Ascending aorta (tissue), 2 donors: ENCODE results near the gene RGS7. TPM values are rescaled to one million over a fixed set of nuclear protein-coding genes. Genes with fewer than 3 reads are reported as not detected.

Experiments used
- DNase-seq, 2 donors: peaks; one replicate each; pipeline ENCODE4 v3.0.0-alpha.2; 2019; ENCODE audit warnings: low spot score in 2 of 2
- H3K27ac ChIP-seq, 2 donors: fragments of 200-600 bp; sonication (generic); one replicate each; pipeline ENCODE4 v1.5.1; 2016 to 2017; ENCODE audit warnings: mild to moderate bottlenecking in 1 of 2
- H3K27me3 ChIP-seq: fragments of 200-600 bp; sonication (generic); one replicate; pipeline ENCODE4 v1.5.1; 2017
- H3K36me3 ChIP-seq, 2 donors: fragments of 200-600 bp; sonication (generic); one replicate each; pipeline ENCODE4 v1.5.1; 2016
- H3K4me1 ChIP-seq, 2 donors: fragments of 200-600 bp; sonication (generic); one replicate each; pipeline ENCODE4 v1.5.1; 2016 to 2017; ENCODE audit warnings: mild to moderate bottlenecking in 1 of 2
- H3K4me3 ChIP-seq, 2 donors: fragments of 200-600 bp; sonication (generic); one replicate each; pipeline ENCODE4 v1.5.1; 2016 to 2017; ENCODE audit warnings: mild to moderate bottlenecking in 1 of 2
- H3K9me3 ChIP-seq, 2 donors: fragments of 200-600 bp; sonication (generic); one replicate each; pipeline ENCODE4 v1.5.1; 2016
- intact Hi-C: fragments of 100-400 bp; cut with DNase I; formaldehyde crosslinking; loops from one replicate; pipeline ENCODE4 v1.15.1; 2023
- total RNA-seq: library from RNA; depleted of rRNA; stranded (reverse); fragments of >200 nt; gene quantifications from one replicate; pipeline ENCODE4 v1.1.0, GENCODE V29; 2016
- TF ChIP-seq, protein P1 (sequence below), 3 experiments: fragments of 200-600 bp in 2 of 3; fragments of 450-650 bp in 1 of 3; sonication (generic) in 2 of 3; IDR thresholded peaks; one replicate each; pipeline ENCODE4 v1.5.1; 2016 to 2019; ENCODE audit warnings: antibody characterized with exemption in 3 of 3, mild to moderate bottlenecking in 1 of 3, moderate library complexity in 1 of 3

The RGS7 gene
- total RNA-seq, 1 donor from 2014 or later = not detected

DNA sequence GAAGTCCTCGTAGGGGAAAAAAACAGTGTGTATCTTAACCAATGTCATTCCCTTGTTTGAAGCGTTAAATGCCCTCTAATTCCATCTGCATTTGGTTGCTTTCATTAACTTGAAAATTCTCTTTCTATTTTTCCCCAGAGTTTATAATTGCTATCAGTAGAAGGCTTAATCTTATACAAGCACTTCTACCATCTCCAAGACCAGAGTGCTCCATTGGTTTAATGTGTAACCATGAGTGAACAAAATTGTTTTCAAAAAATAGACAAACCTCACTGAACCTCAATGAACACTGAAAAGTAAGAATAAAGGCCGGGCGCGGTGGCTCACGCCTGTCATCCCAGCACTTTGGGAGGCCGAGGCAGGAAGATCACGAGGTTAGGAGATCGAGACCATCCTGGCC is 141.3 kb downstream of the RGS7 start:
- TF ChIP-seq, protein P1, sequence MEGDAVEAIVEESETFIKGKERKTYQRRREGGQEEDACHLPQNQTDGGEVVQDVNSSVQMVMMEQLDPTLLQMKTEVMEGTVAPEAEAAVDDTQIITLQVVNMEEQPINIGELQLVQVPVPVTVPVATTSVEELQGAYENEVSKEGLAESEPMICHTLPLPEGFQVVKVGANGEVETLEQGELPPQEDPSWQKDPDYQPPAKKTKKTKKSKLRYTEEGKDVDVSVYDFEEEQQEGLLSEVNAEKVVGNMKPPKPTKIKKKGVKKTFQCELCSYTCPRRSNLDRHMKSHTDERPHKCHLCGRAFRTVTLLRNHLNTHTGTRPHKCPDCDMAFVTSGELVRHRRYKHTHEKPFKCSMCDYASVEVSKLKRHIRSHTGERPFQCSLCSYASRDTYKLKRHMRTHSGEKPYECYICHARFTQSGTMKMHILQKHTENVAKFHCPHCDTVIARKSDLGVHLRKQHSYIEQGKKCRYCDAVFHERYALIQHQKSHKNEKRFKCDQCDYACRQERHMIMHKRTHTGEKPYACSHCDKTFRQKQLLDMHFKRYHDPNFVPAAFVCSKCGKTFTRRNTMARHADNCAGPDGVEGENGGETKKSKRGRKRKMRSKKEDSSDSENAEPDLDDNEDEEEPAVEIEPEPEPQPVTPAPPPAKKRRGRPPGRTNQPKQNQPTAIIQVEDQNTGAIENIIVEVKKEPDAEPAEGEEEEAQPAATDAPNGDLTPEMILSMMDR (IDR thresholded peaks at IDR 0.05) = no peak
- intact Hi-C loops = no loop called here
- no peak for DNase-seq
- no peaks in the 10 kb centered on the region for H3K9me3 ChIP-seq
- no peaks in the 10 kb centered on the region for H3K27me3 ChIP-seq
- H3K36me3 ChIP-seq = no peaks in the 10 kb centered on the region
- H3K4me1 ChIP-seq = no peaks in the 10 kb centered on the region
- no peak overlapping the region for H3K27ac ChIP-seq
- H3K4me3 ChIP-seq = no peak overlapping the region

DNA sequence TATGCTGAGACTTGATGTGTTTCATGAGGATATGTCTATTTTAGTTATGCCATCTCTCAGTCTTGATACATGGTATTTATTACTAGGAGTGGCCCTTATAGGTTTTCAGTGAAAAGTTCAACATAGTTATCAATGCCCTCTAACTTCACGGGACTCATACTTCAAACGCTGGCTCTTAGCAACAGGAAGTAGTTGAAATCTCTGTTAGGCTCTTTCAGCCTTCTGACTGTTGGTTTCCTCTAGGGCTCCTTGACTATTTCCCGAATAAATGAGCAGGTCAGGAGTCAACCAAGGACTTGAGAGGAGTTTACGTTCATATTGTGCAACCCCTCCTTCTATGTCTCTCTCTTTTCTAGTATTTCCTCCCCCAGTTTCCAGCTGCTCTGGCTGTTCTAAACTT is 141.8 kb downstream of the RGS7 start:
- Histone ChIP-seq H3K9me3 (no peaks in the 10 kb centered on the region), H3K27me3 (no peaks in the 10 kb centered on the region), H3K36me3 (no peaks in the 10 kb centered on the region), H3K4me1 (no peaks in the 10 kb centered on the region), H3K27ac (no peak overlapping the region), H3K4me3 (no peak overlapping the region)
- TF ChIP-seq, protein P1 (IDR thresholded peaks at IDR 0.05) = no peak
- intact Hi-C loops = no loop called here
- DNase-seq = no peak

DNA sequence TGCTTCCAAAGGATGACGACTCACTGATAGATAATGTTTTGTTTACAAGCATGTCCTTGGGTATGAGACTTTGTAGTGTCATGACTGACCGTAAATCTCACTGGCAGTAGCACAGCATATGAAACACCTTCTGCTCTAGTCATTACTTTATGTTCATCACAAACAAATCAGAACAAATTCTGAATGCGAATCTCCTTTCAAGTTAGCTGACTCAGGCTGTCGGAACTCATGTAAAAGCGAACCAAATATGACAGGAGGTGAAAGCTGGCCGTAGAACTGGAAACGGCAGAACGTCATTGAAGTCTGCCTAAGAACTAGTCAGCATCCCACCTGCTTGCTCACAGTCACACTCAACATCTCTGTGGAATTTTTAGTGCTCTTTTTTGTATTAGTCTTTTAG is 143.9 kb downstream of the RGS7 start:
- intact Hi-C loops = no loop called here
- no peak overlapping the region for H3K27ac ChIP-seq
- H3K4me3 ChIP-seq = no peak overlapping the region

DNA sequence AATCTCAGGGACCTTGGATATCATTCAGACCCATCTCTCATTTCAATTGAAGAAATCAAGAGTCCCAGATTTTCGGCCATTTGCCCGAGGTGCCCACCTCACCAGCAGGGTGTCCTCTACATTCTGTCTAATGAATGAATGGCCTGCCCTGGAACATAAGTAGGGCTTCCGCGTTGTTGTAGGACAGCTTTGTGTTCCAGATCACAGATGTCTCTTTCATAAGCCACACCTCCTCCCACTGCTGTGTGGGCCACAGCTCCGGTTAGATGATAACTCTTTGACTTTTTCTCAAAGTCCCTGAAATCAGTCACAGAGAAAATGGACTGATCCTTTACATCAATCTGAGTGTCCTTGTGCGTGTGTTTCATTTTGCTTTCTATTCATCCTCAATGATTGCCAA is 144.4 kb downstream of the RGS7 start:
- H3K27me3 ChIP-seq = no peaks in the 10 kb centered on the region
- TF ChIP-seq, protein P1 (IDR thresholded peaks at IDR 0.05) = no peak
- H3K27ac ChIP-seq = no peak overlapping the region
- H3K4me1 ChIP-seq = no peaks in the 10 kb centered on the region
- H3K4me3 ChIP-seq = no peak overlapping the region
- H3K9me3 ChIP-seq = no peaks in the 10 kb centered on the region
- intact Hi-C loops = no loop called here
- no peak for DNase-seq
- H3K36me3 ChIP-seq = no peaks in the 10 kb centered on the region

More for the DNA sequence above, 143.9 kb downstream of the RGS7 start:
- Histone ChIP-seq H3K36me3 (no peaks in the 10 kb centered on the region), H3K27me3 (no peaks in the 10 kb centered on the region), H3K4me1 (no peaks in the 10 kb centered on the region), H3K9me3 (no peaks in the 10 kb centered on the region)
- DNase-seq = no peak
- TF ChIP-seq, protein P1 (IDR thresholded peaks at IDR 0.05) = no peak

DNA sequence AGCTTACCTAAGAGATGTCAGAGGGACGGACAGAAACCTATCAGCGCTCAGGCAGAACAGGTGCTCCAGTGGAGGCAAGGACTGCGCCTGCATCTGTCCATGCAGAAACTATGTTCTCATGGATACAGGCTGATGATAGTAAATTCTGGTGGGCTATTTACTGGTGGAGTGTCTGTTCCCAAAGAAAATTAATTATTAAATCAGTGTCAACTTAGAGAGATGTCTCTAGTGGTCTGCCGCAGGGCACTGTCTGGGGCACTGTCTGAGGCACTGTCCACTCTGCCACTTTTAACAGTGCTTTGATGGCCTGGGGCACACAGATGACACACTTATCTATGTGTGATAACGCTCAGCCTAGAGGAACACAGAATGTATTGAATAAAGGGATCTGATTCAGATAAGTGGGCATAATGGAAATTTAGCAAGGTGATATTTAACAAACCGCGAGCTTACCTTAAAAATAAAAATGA is 148.1 kb downstream of the RGS7 start:
- TF ChIP-seq, protein P1 (IDR thresholded peaks at IDR 0.05) = no peak

DNA sequence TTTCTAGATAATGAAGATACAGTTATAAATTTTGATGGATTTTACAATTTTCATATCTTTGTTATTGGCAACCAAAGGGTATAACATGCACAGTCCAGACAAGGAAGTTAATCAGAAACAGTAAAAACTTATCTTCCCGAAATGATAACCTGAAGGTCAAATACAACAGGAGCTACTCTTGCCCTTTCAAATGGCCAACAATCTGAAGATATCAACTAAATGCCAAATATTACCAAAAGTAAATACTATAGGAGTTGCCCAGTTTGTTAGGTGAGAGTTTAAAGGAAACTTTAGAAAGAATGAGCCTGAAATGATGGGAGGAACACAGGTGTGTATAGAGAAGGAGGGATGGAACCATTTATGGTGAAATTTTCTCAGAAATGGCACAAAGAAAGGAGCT is 153.2 kb downstream of the RGS7 start:
- intact Hi-C loops = no loop called here
- no peaks in the 10 kb centered on the region for H3K9me3 ChIP-seq
- H3K4me3 ChIP-seq = no peak overlapping the region
- no peaks in the 10 kb centered on the region for H3K4me1 ChIP-seq
- no peak for DNase-seq
- H3K27ac ChIP-seq = no peak overlapping the region
- no peaks in the 10 kb centered on the region for H3K27me3 ChIP-seq
- TF ChIP-seq, protein P1 (IDR thresholded peaks at IDR 0.05) = no peak
- no peaks in the 10 kb centered on the region for H3K36me3 ChIP-seq

More for the DNA sequence above, 148.1 kb downstream of the RGS7 start:
- DNase-seq = no peak
- intact Hi-C loops = no loop called here
- H3K27me3 ChIP-seq = no peaks in the 10 kb centered on the region
- H3K4me1 ChIP-seq = no peaks in the 10 kb centered on the region
- no peaks in the 10 kb centered on the region for H3K9me3 ChIP-seq
- no peak overlapping the region for H3K4me3 ChIP-seq
- no peaks in the 10 kb centered on the region for H3K36me3 ChIP-seq
- no peak overlapping the region for H3K27ac ChIP-seq
